GM20000 (cell line): ENCODE data around the gene ZNF700.

ENCODE experiments used
- DNase-seq: peaks from one replicate; pipeline ENCODE4 v3.0.0; 2012; ENCODE audit warnings: low spot score
- TF ChIP-seq, protein P1 (sequence below): IDR thresholded peaks from 2 replicates; pipeline ENCODE4 v1.5.1; 2012; ENCODE audit warnings: mild to moderate bottlenecking, control low read depth; ENCODE audit errors: extremely low read depth, missing control alignments

ZNF700 gene

GRCh38 chr19:11973019-11973810 is 48.3 kb downstream of the ZNF700 start:
- no peak for DNase-seq
- TF ChIP-seq, protein P1, sequence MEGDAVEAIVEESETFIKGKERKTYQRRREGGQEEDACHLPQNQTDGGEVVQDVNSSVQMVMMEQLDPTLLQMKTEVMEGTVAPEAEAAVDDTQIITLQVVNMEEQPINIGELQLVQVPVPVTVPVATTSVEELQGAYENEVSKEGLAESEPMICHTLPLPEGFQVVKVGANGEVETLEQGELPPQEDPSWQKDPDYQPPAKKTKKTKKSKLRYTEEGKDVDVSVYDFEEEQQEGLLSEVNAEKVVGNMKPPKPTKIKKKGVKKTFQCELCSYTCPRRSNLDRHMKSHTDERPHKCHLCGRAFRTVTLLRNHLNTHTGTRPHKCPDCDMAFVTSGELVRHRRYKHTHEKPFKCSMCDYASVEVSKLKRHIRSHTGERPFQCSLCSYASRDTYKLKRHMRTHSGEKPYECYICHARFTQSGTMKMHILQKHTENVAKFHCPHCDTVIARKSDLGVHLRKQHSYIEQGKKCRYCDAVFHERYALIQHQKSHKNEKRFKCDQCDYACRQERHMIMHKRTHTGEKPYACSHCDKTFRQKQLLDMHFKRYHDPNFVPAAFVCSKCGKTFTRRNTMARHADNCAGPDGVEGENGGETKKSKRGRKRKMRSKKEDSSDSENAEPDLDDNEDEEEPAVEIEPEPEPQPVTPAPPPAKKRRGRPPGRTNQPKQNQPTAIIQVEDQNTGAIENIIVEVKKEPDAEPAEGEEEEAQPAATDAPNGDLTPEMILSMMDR: no peak

GRCh38 chr19:11978492-11979100 is 53.7 kb downstream of the ZNF700 start:
- TF ChIP-seq, protein P1: no peak
- DNase-seq: no peak

DNA sequence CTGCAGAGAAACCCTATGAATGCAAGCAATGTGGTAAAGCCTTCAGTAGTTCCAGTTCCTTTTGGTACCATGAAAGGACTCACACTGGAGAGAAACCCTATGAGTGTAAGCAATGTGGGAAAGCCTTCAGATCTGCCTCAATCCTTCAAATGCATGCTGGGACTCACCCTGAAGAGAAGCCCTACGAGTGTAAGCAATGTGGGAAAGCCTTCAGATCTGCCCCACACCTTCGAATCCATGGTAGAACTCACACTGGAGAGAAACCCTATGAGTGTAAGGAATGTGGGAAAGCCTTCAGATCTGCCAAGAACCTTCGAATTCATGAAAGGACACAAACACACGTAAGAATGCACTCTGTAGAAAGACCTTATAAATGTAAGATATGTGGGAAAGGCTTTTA is 54.6 kb downstream of the ZNF700 start:
- DNase-seq: no peak
- TF ChIP-seq, protein P1: no peak

DNA sequence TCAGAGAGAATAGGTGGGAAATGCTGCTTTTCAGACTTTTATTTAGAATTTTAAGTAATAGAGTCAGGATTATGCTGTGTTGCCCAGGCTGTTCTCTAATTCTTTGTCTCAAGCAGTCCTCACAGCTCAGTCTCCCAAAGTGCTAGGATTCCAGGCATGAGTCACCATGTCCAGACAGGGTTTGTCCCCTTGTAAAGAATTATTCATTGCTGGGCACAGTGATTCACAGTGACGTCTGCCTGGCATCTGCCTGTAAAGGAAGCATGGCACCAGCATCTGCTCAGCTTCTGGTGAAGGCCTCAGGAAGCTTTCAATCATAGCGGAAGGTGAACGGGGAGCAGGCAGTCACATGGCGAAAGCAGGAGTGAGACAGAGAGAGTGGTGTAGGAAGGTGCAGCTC is 57.6 kb downstream of the ZNF700 start:
- TF ChIP-seq, protein P1: no peak
- DNase-seq: no peak

- peak; percentile 36 for DNase-seq
Observed at GRCh38 chr19:11984986-11985385, 60.1 kb downstream of the ZNF700 start.

DNA sequence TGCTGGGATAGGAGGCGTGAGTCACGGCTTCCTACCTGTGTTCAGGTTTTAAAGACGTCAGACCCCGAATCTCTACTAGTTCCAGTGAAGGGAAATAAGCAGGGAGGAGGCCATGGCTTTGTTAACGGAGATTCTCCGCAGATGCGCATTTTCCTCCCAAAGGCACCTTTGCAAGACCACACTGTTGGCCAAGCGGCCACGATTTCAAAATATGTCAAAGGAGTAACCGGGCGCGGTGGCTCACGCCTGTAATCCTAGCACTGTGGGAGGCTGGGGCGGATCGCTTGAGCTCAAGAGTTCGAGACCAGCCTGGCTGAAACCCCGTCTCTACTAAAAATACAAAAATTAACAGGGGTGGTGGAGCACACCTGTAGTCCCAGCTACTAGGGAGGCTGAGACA is 61.8 kb downstream of the ZNF700 start:
- DNase-seq: no peak
- TF ChIP-seq, protein P1: no peak

More at GRCh38 chr19:11984986-11985385, 60.1 kb downstream of the ZNF700 start:
- TF ChIP-seq, protein P1: peak; percentile 42
